Transverse colon (tissue), 4 donors: ENCODE data around the gene PPIC.

ENCODE experiments used
- CTCF ChIP-seq, 5 experiments: fragments of 200-600 bp in 3 of 5; fragments of 450-650 bp in 2 of 5; sonication (generic) in 3 of 5; IDR thresholded peaks; 1 replicate in 2 of 5; 2 replicates in 3 of 5; pipeline ENCODE4 v1.5.1; 2016 to 2017; ENCODE audit warnings: antibody characterized with exemption in 5 of 5, inconsistent platforms in 3 of 5, mild to moderate bottlenecking in 2 of 5, moderate library complexity in 1 of 5
- POLR2A ChIP-seq: fragments of 450-650 bp; IDR thresholded peaks from one replicate; pipeline ENCODE4 v1.6.1; 2016; ENCODE audit warnings: antibody characterized with exemption, mild to moderate bottlenecking, moderate library complexity
- POLR2AphosphoS5 ChIP-seq, 3 donors: sonication (generic); formaldehyde crosslinking; IDR thresholded peaks; one replicate each; pipeline ENCODE4 v1.6.1; 2016; ENCODE audit warnings: antibody characterized with exemption in 3 of 3

GRCh38 chr5:122984425-122984824 is 52.1 kb downstream of the PPIC start:
- no peak for TF ChIP-seq CTCF (IDR thresholded peaks at IDR 0.05)
- TF ChIP-seq POLR2A = no peak
- TF ChIP-seq POLR2AphosphoS5 (IDR thresholded peaks at IDR 0.05) = no peak
